ENCODE measurements around the gene PIF1.

Gene PIF1

GRCh38 chr15:64859226-64859625 is 33.8 kb upstream of the PIF1 start:
- Histone ChIP-seq H3K36me3 (peaks cover 87% of the 10 kb centered on the region), H3K4me1 (ENCODE audit: control insufficient read depth in 1 of 2, insufficient read depth in 1 of 2, low read depth in 1 of 2, low read length in 1 of 2) (peaks cover 61 to 70% of the 10 kb centered on the region in 2 experiments)

GRCh38 chr15:64858021-64858575 is 32.7 kb upstream of the PIF1 start:
- H3K9me3 ChIP-seq: no peaks in the 10 kb centered on the region
- H3K27ac ChIP-seq: peak overlapping the region; percentile 80
- peaks cover 69 to 80% of the 10 kb centered on the region in 2 experiments for H3K4me1 ChIP-seq (ENCODE audit: control insufficient read depth in 1 of 2, insufficient read depth in 1 of 2, low read depth in 1 of 2, low read length in 1 of 2)
- peak overlapping the region; percentile 28 to 41 for H3K4me3 ChIP-seq (ENCODE audit: low read depth in 1 of 2, low read length in 1 of 2)
- H3K27me3 ChIP-seq: no peaks in the 10 kb centered on the region
- no peak for TF ChIP-seq CTCF (IDR thresholded peaks at IDR 0.05)
- peaks cover 85% of the 10 kb centered on the region for H3K36me3 ChIP-seq

More at GRCh38 chr15:64859226-64859625, 33.8 kb upstream of the PIF1 start:
- Histone ChIP-seq H3K27me3 (no peaks in the 10 kb centered on the region), H3K4me3 (ENCODE audit: low read depth in 1 of 2, low read length in 1 of 2) (no peak overlapping the region), H3K9me3 (no peaks in the 10 kb centered on the region), H3K27ac (peak overlapping the region; percentile 80)
- no peak for TF ChIP-seq CTCF (IDR thresholded peaks at IDR 0.05)

- Histone ChIP-seq H3K4me1 (ENCODE audit: control insufficient read depth in 1 of 2, insufficient read depth in 1 of 2, low read depth in 1 of 2, low read length in 1 of 2) (peaks cover 74 to 83% of the 10 kb centered on the region in 2 experiments), H3K27me3 (no peaks in the 10 kb centered on the region), H3K27ac (peak overlapping the region; percentile 80), H3K36me3 (peaks cover 82% of the 10 kb centered on the region), H3K9me3 (no peaks in the 10 kb centered on the region), H3K4me3 (ENCODE audit: low read depth in 1 of 2, low read length in 1 of 2) (peak overlapping the region; percentile 28 to 41)
- no peak for TF ChIP-seq CTCF (IDR thresholded peaks at IDR 0.05)
These were observed 32.0 kb upstream of the PIF1 start for GRCh38 chr15:64857421-64857820.

GRCh38 chr15:64856429-64857145 is 31.1 kb upstream of the PIF1 start:
- TF ChIP-seq CTCF (IDR thresholded peaks at IDR 0.05): no peak
- Histone ChIP-seq H3K27me3 (no peaks in the 10 kb centered on the region), H3K27ac (peak overlapping the region; percentile 80), H3K36me3 (peaks cover 84% of the 10 kb centered on the region), H3K9me3 (no peaks in the 10 kb centered on the region), H3K4me1 (ENCODE audit: control insufficient read depth in 1 of 2, insufficient read depth in 1 of 2, low read depth in 1 of 2, low read length in 1 of 2) (peaks cover 77 to 83% of the 10 kb centered on the region in 2 experiments), H3K4me3 (ENCODE audit: low read depth in 1 of 2, low read length in 1 of 2) (peak overlapping the region; percentile 28 to 41)

GRCh38 chr15:64855205-64855975 is 29.9 kb upstream of the PIF1 start:
- H3K36me3 ChIP-seq: peaks cover 82% of the 10 kb centered on the region
- peaks cover 89 to 92% of the 10 kb centered on the region in 2 experiments for H3K4me1 ChIP-seq (ENCODE audit: control insufficient read depth in 1 of 2, insufficient read depth in 1 of 2, low read depth in 1 of 2, low read length in 1 of 2)
- peak overlapping the region in 1 of 2 experiments; percentile 10 for H3K4me3 ChIP-seq (ENCODE audit: low read depth in 1 of 2, low read length in 1 of 2)
- H3K27me3 ChIP-seq: no peaks in the 10 kb centered on the region
- H3K9me3 ChIP-seq: no peaks in the 10 kb centered on the region
- peak overlapping the region; percentile 80 for H3K27ac ChIP-seq
- TF ChIP-seq CTCF (IDR thresholded peaks at IDR 0.05): no peak
